ENCODE results near the gene EPGN. TPM values are rescaled to one million over a fixed set of nuclear protein-coding genes. Genes with fewer than 3 reads are reported as not detected.

EPGN gene
- polyA plus RNA-seq, 1 donor (not counting 4 experiments of a cell fraction or from before 2014, with no cell fraction given): 330 TPM

GRCh38 chr4:74263551-74263950, 44.7 kb upstream of the EPGN start:
- no peak for TF ChIP-seq EZH2 (IDR thresholded peaks at IDR 0.05; ENCODE audit: low read length)
- no peak for TF ChIP-seq CTCF (optimal IDR thresholded peaks at IDR 0.05 in 1 of 3, IDR thresholded peaks at IDR 0.05 in 1 of 3, conservative IDR thresholded peaks at IDR 0.05 in 1 of 3; ENCODE audit: extremely low read depth in 1 of 3, insufficient read depth in 2 of 3, low read length in 3 of 3)
- dilution Hi-C loops (cut with MboI; ENCODE audit: extremely low pct_ligation_motif_present, low sequenced_read_pairs): no loop called here

GRCh38 chr4:74266081-74266480, 42.2 kb upstream of the EPGN start:
- Histone ChIP-seq H3K9ac (ENCODE audit: control insufficient read depth, extremely low read depth, insufficient read depth, low read length) (no peak overlapping the region), H3K36me3 (ENCODE audit: control insufficient read depth in 2 of 2, extremely low read depth in 1 of 2, insufficient read depth in 2 of 2, low read length in 2 of 2) (no peaks in the 10 kb centered on the region), H2AFZ (ENCODE audit: control insufficient read depth, low read length) (no peak overlapping the region), H3K27ac (ENCODE audit: control insufficient read depth, insufficient read depth, low read length) (no peak overlapping the region), H3K79me2 (ENCODE audit: control insufficient read depth, insufficient read depth, low read length) (no peaks in the 10 kb centered on the region), H3K4me1 (ENCODE audit: control insufficient read depth, extremely low read depth, insufficient read depth, low read length) (peaks cover 23% of the 10 kb centered on the region), H3K27me3 (ENCODE audit: control insufficient read depth, extremely low read depth, insufficient read depth, low read length) (no peaks in the 10 kb centered on the region), H3K4me2 (ENCODE audit: control insufficient read depth, extremely low read depth, insufficient read depth, low read depth, low read length) (no peak overlapping the region), H3K4me3 (ENCODE audit: control insufficient read depth in 2 of 3, extremely low read depth in 1 of 3, insufficient read depth in 2 of 3, low read depth in 1 of 3, low read length in 3 of 3) (no peak overlapping the region), H3K9me3 (ENCODE audit: control insufficient read depth, low read depth, low read length) (no peaks in the 10 kb centered on the region), H3K9me1 (ENCODE audit: control insufficient read depth, extremely low read depth, insufficient read depth, low read length) (no peaks in the 10 kb centered on the region), H4K20me1 (ENCODE audit: control insufficient read depth, extremely low read depth, insufficient read depth, low read length) (no peaks in the 10 kb centered on the region)
- DNase-seq (ENCODE audit: low read depth, low spot score): no peak
- peak; percentile 26 for FAIRE-seq
- TF ChIP-seq CTCF (optimal IDR thresholded peaks at IDR 0.05 in 1 of 3, IDR thresholded peaks at IDR 0.05 in 1 of 3, conservative IDR thresholded peaks at IDR 0.05 in 1 of 3; ENCODE audit: extremely low read depth in 1 of 3, insufficient read depth in 2 of 3, low read length in 3 of 3): no peak
- no peak for TF ChIP-seq EZH2 (IDR thresholded peaks at IDR 0.05; ENCODE audit: low read length)
- dilution Hi-C loops (cut with MboI; ENCODE audit: extremely low pct_ligation_motif_present, low sequenced_read_pairs): no loop called here

More at GRCh38 chr4:74263551-74263950, 44.7 kb upstream of the EPGN start:
- H3K9ac ChIP-seq (ENCODE audit: control insufficient read depth, extremely low read depth, insufficient read depth, low read length): no peak overlapping the region
- H3K4me3 ChIP-seq (ENCODE audit: control insufficient read depth in 2 of 3, extremely low read depth in 1 of 3, insufficient read depth in 2 of 3, low read depth in 1 of 3, low read length in 3 of 3): no peak overlapping the region
- no peak for DNase-seq (ENCODE audit: low read depth, low spot score)
- no peaks in the 10 kb centered on the region for H4K20me1 ChIP-seq (ENCODE audit: control insufficient read depth, extremely low read depth, insufficient read depth, low read length)
- no peaks in the 10 kb centered on the region for H3K9me3 ChIP-seq (ENCODE audit: control insufficient read depth, low read depth, low read length)
- no peaks in the 10 kb centered on the region for H3K27me3 ChIP-seq (ENCODE audit: control insufficient read depth, extremely low read depth, insufficient read depth, low read length)
- no peak for FAIRE-seq
- H3K9me1 ChIP-seq (ENCODE audit: control insufficient read depth, extremely low read depth, insufficient read depth, low read length): no peaks in the 10 kb centered on the region
- H3K36me3 ChIP-seq (ENCODE audit: control insufficient read depth in 2 of 2, extremely low read depth in 1 of 2, insufficient read depth in 2 of 2, low read length in 2 of 2): no peaks in the 10 kb centered on the region
- H3K4me2 ChIP-seq (ENCODE audit: control insufficient read depth, extremely low read depth, insufficient read depth, low read depth, low read length): no peak overlapping the region
- H3K79me2 ChIP-seq (ENCODE audit: control insufficient read depth, insufficient read depth, low read length): no peaks in the 10 kb centered on the region
- H2AFZ ChIP-seq (ENCODE audit: control insufficient read depth, low read length): no peak overlapping the region
- peaks cover 16% of the 10 kb centered on the region for H3K4me1 ChIP-seq (ENCODE audit: control insufficient read depth, extremely low read depth, insufficient read depth, low read length)
- no peak overlapping the region for H3K27ac ChIP-seq (ENCODE audit: control insufficient read depth, insufficient read depth, low read length)
